ENCODE results near the gene RTL10. TPM values are rescaled to one million over a fixed set of nuclear protein-coding genes. Genes with fewer than 3 reads are reported as not detected.

Gene RTL10
- total RNA-seq, 1 experiment from 2014 or later: 24.4 TPM

DNA sequence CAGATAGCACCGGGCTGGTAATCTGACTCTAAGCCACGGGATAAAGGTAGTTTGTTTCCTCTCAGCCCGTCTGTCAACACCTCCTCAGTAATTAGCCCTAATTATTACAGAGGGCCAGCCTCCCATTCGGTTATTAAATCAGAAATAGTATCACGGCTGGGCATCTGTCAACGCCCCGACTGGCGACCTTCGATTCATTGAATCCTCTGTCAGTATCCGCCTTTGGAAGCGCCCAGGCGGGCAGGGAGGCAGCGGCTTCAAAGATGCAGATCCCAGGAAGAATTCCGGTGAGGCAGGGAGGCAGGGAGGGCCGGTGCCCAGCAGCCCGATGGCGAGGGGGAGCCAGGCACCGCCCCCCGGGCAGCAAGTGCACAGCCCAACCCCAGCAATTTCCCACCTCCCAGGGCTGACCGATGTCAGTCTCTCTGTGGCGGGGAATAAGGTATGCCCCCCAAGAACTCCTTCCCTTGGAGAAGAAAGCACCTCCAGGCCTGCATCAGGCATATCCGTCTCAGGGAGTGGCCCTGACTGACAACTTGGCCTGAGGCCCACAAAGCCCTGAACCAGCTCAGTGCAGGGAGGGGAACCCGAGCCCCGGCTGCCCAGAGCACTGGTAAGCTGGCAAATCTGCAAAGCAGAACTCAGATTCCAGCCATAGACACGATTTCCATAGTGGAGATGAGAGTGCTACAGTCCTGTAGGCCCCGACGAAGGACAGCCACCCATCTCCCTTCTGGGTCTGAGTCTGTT, 11.4 kb downstream of the RTL10 start:
- no CpG with 5 or more reads among the region's 27 CpGs for WGBS (ENCODE audit: extremely low coverage, insufficient read length, low lambda C conversion rate)
- H4K20me1 ChIP-seq (ENCODE audit: control insufficient read depth, insufficient read depth, insufficient read length): no peaks in the 10 kb centered on the region
- no peak overlapping the region for H2BK120ac ChIP-seq (ENCODE audit: low read depth, low read length, poor library complexity, severe bottlenecking)
- H3K9me3 ChIP-seq (ENCODE audit: control insufficient read depth, low read depth, low read length): no peaks in the 10 kb centered on the region
- H3T11ph ChIP-seq (ENCODE audit: low read length): no peak overlapping the region
- H3K27ac Mint-ChIP-seq: no peak overlapping the region; a peak in 1 of 7 replicates
- no peak overlapping the region for H2BK15ac ChIP-seq (ENCODE audit: low read depth, low read length)
- H3K4me3 Mint-ChIP-seq: no peak overlapping the region
- H4K5ac ChIP-seq (ENCODE audit: insufficient read length, low read depth, low read length): no peak overlapping the region
- H3K56ac ChIP-seq (ENCODE audit: insufficient read length, low read depth, low read length): no peak overlapping the region
- H3K14ac ChIP-seq (ENCODE audit: insufficient read depth, low read length): no peak overlapping the region
- TF ChIP-seq, protein P1, sequence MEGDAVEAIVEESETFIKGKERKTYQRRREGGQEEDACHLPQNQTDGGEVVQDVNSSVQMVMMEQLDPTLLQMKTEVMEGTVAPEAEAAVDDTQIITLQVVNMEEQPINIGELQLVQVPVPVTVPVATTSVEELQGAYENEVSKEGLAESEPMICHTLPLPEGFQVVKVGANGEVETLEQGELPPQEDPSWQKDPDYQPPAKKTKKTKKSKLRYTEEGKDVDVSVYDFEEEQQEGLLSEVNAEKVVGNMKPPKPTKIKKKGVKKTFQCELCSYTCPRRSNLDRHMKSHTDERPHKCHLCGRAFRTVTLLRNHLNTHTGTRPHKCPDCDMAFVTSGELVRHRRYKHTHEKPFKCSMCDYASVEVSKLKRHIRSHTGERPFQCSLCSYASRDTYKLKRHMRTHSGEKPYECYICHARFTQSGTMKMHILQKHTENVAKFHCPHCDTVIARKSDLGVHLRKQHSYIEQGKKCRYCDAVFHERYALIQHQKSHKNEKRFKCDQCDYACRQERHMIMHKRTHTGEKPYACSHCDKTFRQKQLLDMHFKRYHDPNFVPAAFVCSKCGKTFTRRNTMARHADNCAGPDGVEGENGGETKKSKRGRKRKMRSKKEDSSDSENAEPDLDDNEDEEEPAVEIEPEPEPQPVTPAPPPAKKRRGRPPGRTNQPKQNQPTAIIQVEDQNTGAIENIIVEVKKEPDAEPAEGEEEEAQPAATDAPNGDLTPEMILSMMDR (conservative IDR thresholded peaks at IDR 0.05): no peak
- H3K23me2 ChIP-seq (ENCODE audit: insufficient read length, low read depth, low read length, poor library complexity, severe bottlenecking): no peaks in the 10 kb centered on the region
- H4K91ac ChIP-seq (ENCODE audit: insufficient read length, low read depth, low read length): no peak overlapping the region
- H4K8ac ChIP-seq (replicated peaks; ENCODE audit: insufficient read length, low read depth, low read length): no peak overlapping the region
- H3K4ac ChIP-seq (ENCODE audit: low read depth, low read length): no peak overlapping the region
- no peak overlapping the region for H2BK20ac ChIP-seq (ENCODE audit: low read depth, low read length, poor library complexity, severe bottlenecking)
- no peak overlapping the region for H3K27ac ChIP-seq (ENCODE audit: insufficient read length, low read depth, low read length)
- no peak overlapping the region for H2BK5ac ChIP-seq (ENCODE audit: insufficient read length, low read length)
- H2AK5ac ChIP-seq (ENCODE audit: insufficient read length, low read length): no peak overlapping the region
- H3K23ac ChIP-seq (ENCODE audit: insufficient read length, low read depth, low read length): no peak overlapping the region
- no peak for DNase-seq
- H3K4me2 ChIP-seq (ENCODE audit: insufficient read depth, insufficient read length, low read length): no peak overlapping the region
- H2AFZ ChIP-seq (ENCODE audit: low read length): no peak overlapping the region
- H3K27me3 Mint-ChIP-seq (ENCODE audit: low read depth): no peaks in the 10 kb centered on the region
- H3K4me1 Mint-ChIP-seq: peaks cover 10 to 12% of the 10 kb centered on the region in 2 experiments
- H3K4me1 ChIP-seq (ENCODE audit: insufficient read depth, low read length): no peaks in the 10 kb centered on the region
- no peaks in the 10 kb centered on the region for H3K79me1 ChIP-seq (ENCODE audit: insufficient read depth, low read depth, low read length, poor library complexity, severe bottlenecking)
- no peaks in the 10 kb centered on the region; a peak in 1 of 5 replicates for H3K9me3 Mint-ChIP-seq
- H3K27me3 ChIP-seq (ENCODE audit: insufficient read depth, low read length): no peaks in the 10 kb centered on the region
- H3K18ac ChIP-seq (ENCODE audit: insufficient read length, low read depth, low read length): no peak overlapping the region
- no peak overlapping the region for H3K9ac ChIP-seq (ENCODE audit: extremely low read depth, insufficient read length, low read length)
- H2BK12ac ChIP-seq (ENCODE audit: insufficient read length, low read depth, low read length): no peak overlapping the region
- no peaks in the 10 kb centered on the region for H3K79me2 ChIP-seq (ENCODE audit: insufficient read depth, low read length)
- peaks cover 10 to 17% (median 12%) of the 10 kb centered on the region in 3 experiments; a peak in 5 of 7 replicates for H3K36me3 Mint-ChIP-seq (ENCODE audit: insufficient read depth in 1 of 3, low read depth in 3 of 3)

Measured in H9 (cell line).